Testis (tissue), 3 donors: ENCODE results near the gene AGPAT1. TPM values are rescaled to one million over a fixed set of nuclear protein-coding genes. Genes with fewer than 3 reads are reported as not detected.

ENCODE experiments used
- DNase-seq: peaks from one replicate; pipeline ENCODE4 v3.0.0-alpha.2; 2019
- H3K27ac ChIP-seq, 2 donors: fragments of 200-600 bp; sonication (generic); one replicate each; pipeline ENCODE4 v1.5.1; 2019
- H3K27me3 ChIP-seq: fragments of 200-600 bp; sonication (generic); one replicate; pipeline ENCODE4 v1.5.1; 2019
- H3K36me3 ChIP-seq: fragments of 200-600 bp; sonication (generic); one replicate; pipeline ENCODE4 v1.5.1; 2017; ENCODE audit warnings: low read depth; ENCODE audit errors: missing control alignments
- H3K4me1 ChIP-seq: fragments of 200-600 bp; sonication (generic); one replicate; pipeline ENCODE4 v1.5.1; 2019
- H3K4me3 ChIP-seq, 2 donors: fragments of 200-600 bp; sonication (generic); one replicate each; pipeline ENCODE4 v1.5.1; 2017 to 2019
- H3K9me3 ChIP-seq: fragments of 200-600 bp; sonication (generic); one replicate; pipeline ENCODE4 v1.5.1; 2017
- POLR2A ChIP-seq: fragments of 450-650 bp; IDR thresholded peaks from one replicate; pipeline ENCODE4 v1.6.1; 2017; ENCODE audit warnings: antibody characterized with exemption, mild to moderate bottlenecking, moderate library complexity
- WGBS, 2 donors: methylation state at CpG; one replicate each; pipeline ENCODE4 v1.1.5; 2018; 5-methylcytosine and 5-hydroxymethylcytosine counted together
- intact Hi-C: fragments of 100-400 bp; cut with DNase I; formaldehyde crosslinking; loops from one replicate; pipeline ENCODE4 v1.15.1; 2023; ENCODE audit warnings: low total_unique reads
- polyA plus RNA-seq: library from polyadenylated mRNA; stranded (reverse); fragments of 350-450 nt; fragmentation: Illumina TruSeq; extraction: RNeasy Lipid Tissue Mini Kit (QIAGEN cat#74804); gene quantifications from one replicate; pipeline ENCODE4 v1.2.3, GENCODE V29; 2014; ENCODE audit warnings: low read depth, low replicate concordance; ENCODE audit not compliant: insufficient read depth
- total RNA-seq, 2 donors: library from RNA; depleted of rRNA; stranded (reverse); fragments of >200 nt; gene quantifications; one replicate each; pipeline ENCODE4 v1.2.3, GENCODE V29; 2016
- TF ChIP-seq, protein P1 (sequence below), 3 experiments: fragments of 450-650 bp in 2 of 3; fragments of 200-600 bp in 1 of 3; sonication (generic) in 1 of 3; IDR thresholded peaks; one replicate each; pipeline ENCODE4 v1.5.1; 2016 to 2019; ENCODE audit warnings: antibody characterized with exemption in 3 of 3, mild to moderate bottlenecking in 2 of 3, moderate library complexity in 1 of 3

The AGPAT1 gene
- total and polyA plus RNA-seq, 3 donors from 2014 or later, result 107 to 158 (median 115) TPM

DNA sequence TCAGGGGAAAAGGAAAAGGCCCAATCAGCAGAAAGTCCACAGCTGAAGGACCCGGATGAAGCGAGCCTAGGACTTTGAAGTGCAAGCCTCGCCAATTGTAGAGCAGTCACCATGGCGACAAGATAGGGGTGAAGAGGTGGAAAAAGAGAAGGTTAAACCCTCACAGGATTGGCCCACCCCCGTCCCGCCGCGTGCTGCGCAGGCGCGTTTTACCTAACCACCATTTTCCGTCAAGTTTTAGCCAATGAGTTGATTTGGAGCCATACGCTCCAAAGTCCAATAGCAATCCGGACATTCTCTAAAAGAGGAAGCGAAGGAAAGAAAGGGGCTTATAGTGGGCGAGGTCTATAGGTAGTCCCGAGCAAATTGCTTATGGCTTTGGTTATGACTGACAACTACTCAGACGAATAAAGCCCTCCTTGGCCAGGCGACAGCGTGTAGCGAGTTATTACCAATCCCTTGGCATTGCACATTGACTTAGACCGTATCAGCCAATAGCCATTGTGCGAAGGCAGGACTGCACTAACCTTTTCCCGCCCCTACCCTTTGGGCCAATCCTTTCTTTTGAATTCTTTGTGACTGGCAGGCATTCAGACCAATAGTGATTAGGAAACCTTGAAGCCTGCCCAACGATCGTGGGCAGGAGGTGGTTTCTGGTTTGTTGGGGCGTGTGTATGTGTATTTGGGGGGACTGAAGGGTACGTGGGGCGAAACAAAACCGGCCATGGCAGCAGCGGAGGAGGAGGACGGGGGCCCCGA is 2.1 kb upstream of the AGPAT1 start, which contains the start of gene RNF5:
Gene RNF5 (plus strand): TSS at position 618 of the 759 bp plus-strand sequence. CDS start 107 bp downstream, at position 725.
- 1 to 2% methylated on average over 31 to 33 of the region's 33 CpGs for WGBS, 2 donors
- H3K4me1 ChIP-seq, result peaks cover 35% of the 10 kb centered on the region
- H3K36me3 ChIP-seq, result no peaks in the 10 kb centered on the region
- H3K27ac ChIP-seq, result peak within 1 kb of the TSS; percentile 94 to 99
- no peaks in the 10 kb centered on the region for H3K27me3 ChIP-seq
- peak within 1 kb of the TSS; percentile 53 to 82 for H3K4me3 ChIP-seq
- TF ChIP-seq, protein P1, sequence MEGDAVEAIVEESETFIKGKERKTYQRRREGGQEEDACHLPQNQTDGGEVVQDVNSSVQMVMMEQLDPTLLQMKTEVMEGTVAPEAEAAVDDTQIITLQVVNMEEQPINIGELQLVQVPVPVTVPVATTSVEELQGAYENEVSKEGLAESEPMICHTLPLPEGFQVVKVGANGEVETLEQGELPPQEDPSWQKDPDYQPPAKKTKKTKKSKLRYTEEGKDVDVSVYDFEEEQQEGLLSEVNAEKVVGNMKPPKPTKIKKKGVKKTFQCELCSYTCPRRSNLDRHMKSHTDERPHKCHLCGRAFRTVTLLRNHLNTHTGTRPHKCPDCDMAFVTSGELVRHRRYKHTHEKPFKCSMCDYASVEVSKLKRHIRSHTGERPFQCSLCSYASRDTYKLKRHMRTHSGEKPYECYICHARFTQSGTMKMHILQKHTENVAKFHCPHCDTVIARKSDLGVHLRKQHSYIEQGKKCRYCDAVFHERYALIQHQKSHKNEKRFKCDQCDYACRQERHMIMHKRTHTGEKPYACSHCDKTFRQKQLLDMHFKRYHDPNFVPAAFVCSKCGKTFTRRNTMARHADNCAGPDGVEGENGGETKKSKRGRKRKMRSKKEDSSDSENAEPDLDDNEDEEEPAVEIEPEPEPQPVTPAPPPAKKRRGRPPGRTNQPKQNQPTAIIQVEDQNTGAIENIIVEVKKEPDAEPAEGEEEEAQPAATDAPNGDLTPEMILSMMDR (IDR thresholded peaks at IDR 0.05), result no peak
- TF ChIP-seq POLR2A, result peak; percentile 10
- peak; percentile 99 for DNase-seq
- intact Hi-C loops, result no loop called here
- no peaks in the 10 kb centered on the region for H3K9me3 ChIP-seq

DNA sequence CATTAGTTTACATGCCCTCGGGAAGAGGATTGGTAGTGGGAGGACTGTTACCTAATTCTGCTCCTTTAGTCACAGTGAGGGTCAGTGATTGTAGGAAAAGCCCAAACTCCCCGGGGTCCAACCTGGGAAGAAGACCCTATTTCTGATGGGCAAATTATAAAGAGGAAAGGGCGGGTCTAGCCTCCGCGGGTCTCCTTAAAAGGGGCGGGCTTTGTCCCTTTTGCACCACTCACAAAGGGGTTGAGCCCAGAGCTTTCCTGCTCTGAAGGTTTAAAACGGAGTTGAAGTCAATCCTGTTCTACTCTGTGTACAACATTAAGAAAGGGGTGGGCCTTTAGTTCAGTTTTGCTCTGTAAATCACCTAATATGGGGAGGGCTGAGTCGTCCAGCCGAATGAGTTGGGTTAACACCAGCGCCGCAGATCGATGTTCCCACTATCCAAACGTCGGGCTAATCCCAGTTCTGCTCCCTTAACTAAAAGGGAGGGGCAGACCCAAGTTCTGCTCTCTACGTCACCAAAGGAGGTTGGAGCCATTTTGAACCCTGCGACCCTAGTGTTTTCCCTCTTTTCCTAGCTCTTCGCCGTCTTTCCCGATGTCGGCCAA is 1.4 kb upstream of the AGPAT1 start:
- Histone ChIP-seq H3K27ac (peak overlapping the region; percentile 94 to 99), H3K36me3 (no peaks in the 10 kb centered on the region), H3K27me3 (no peaks in the 10 kb centered on the region), H3K4me3 (peak overlapping the region; percentile 53 to 82), H3K9me3 (no peaks in the 10 kb centered on the region), H3K4me1 (peaks cover 35% of the 10 kb centered on the region)
- intact Hi-C loops, result no loop called here
- 0 to 1% methylated on average over 20 of the region's 20 CpGs for WGBS, 2 donors
- peak; percentile 58 for TF ChIP-seq POLR2A
- TF ChIP-seq, protein P1 (IDR thresholded peaks at IDR 0.05), result no peak
- no peak for DNase-seq

DNA sequence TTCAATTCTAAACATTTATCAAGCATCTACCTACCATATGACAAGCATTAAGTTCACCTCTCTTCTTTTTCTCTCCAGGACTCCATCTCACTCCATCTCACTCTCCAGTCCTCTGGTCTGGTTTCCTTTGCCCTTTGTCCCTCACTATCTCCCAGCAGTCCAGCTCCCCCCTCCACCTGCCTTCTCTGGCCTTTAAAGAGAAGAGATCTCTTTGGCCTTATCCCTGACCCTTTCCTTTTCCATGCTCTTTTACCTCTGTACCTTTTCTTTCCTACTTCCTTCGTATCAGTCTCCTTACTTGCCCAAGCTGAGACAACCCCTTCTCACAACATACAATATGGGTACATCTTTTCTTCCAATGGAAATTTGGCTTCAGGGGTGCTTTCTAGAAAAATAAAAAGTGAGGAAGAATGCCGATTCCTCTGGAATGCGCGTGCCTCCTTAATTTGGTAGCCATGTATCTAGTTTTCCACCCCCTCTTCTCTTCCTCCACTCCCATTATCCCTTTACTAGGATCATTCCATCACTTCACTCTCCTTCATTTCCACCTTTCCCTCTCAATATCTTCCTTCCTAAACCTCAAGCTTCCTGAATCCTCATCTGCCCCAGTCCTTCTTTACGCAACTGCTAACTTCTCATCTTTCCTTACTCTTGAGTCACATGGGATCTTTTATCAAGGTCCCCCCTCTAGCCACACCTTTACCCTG is 745 bp upstream of the AGPAT1 start:
- Histone ChIP-seq H3K36me3 (no peaks in the 10 kb centered on the region), H3K4me1 (peaks cover 35% of the 10 kb centered on the region), H3K9me3 (no peaks in the 10 kb centered on the region), H3K27me3 (no peaks in the 10 kb centered on the region), H3K4me3 (peak overlapping the region; percentile 87 to 92), H3K27ac (peak overlapping the region; percentile 94 to 99)
- TF ChIP-seq POLR2A, result no peak
- TF ChIP-seq, protein P1 (IDR thresholded peaks at IDR 0.05), result no peak
- intact Hi-C loops, result no loop called here
- WGBS, 2 donors, result 5 to 12% methylated on average over 5 of the region's 5 CpGs
- DNase-seq, result no peak

DNA sequence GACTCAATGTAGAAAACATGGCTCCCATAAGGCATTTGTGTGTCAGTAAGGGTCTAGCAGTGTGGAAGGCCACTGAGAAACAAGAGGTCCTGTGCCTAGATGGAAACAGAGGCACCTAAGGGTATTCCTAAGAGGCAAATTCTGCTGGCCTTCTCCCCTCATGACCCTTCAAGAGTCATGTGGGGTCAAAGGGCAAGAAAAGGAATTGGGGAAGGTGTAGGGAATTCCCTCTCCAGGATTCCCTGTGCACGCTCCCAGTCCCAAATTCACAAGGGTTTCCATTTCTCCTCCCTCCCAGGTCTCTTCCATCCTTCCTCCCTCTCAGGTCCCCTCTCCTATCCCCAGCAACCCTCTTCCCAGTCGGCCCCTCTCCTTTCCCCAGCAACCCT is 568 bp downstream of the AGPAT1 start:
- DNase-seq, result no peak
- 0 to 8% methylated on average over 2 of the region's 2 CpGs for WGBS, 2 donors
- Histone ChIP-seq H3K4me3 (peak overlapping the region; percentile 87 to 92), H3K9me3 (no peaks in the 10 kb centered on the region), H3K27ac (peak overlapping the region; percentile 94 to 99), H3K4me1 (peaks cover 35% of the 10 kb centered on the region), H3K27me3 (no peaks in the 10 kb centered on the region), H3K36me3 (no peaks in the 10 kb centered on the region)
- no peak for TF ChIP-seq POLR2A
- TF ChIP-seq, protein P1 (IDR thresholded peaks at IDR 0.05), result no peak
- intact Hi-C loops, result no loop called here
